Measurements from ENCODE around the gene ERVK3-1.
A peak's percentile ranks its signal among the peaks of the same experiment; 100 is the strongest.

Gene ERVK3-1

GRCh38 chr19:58361900-58362271 lies 56.7 kb downstream of the ERVK3-1 start:
- H3K36me3 ChIP-seq (ENCODE audit: control insufficient read depth, insufficient read depth, low read length): no peaks in the 10 kb centered on the region
- peaks cover 7% of the 10 kb centered on the region for H3K27me3 ChIP-seq (ENCODE audit: control insufficient read depth, insufficient read depth, low read length)
- H3K9ac ChIP-seq (ENCODE audit: low read length): peak overlapping the region; percentile 91
- peaks cover 6% of the 10 kb centered on the region for H3K4me1 ChIP-seq (ENCODE audit: control insufficient read depth, insufficient read depth, low read length)
- H3K9me3 ChIP-seq (ENCODE audit: control insufficient read depth, low read length): no peaks in the 10 kb centered on the region
- peak overlapping the region; percentile 96 for H3K4me3 ChIP-seq (ENCODE audit: low read length)

DNA sequence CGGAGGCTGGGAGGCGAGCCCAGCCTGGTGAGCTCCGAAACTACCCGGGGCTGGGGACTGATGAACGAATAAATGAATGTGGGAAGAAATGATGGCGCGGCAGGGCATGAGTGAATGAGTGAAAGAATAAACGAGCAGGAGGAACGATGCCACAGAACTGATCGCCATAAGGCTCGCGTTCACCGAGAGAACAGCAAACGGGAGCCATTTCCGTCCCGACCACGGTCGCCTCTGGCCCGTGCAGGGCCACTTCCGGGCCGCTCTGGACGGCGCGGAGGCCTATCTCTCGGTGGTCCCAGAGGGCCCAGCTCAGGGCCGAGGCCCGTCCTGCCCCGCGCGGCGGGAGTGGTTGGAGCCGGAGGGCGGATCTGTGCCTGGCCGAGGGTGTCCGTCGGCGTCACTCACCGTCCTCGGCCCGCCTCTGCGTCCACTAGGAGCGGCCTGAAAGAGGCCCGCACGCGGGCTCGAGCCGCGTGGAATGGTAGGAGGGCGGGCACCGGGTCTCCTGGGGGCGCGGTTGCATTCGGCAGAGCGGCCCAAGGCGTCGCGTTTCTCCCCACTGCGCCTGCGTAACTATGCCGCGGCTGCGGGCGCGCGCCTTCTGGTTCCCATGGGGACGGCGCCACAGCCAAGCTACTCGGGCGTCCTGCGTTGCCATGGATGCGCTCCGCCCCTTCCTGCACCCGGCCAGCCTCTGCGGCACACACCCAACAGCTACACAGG lies 57.3 kb downstream of the ERVK3-1 start, which contains the start of gene ZNF497:
ZNF497 (minus strand) TSS at position 480 of the 723 bp plus-strand sequence. CDS start 5,116 bp downstream, outside the sequence.
- peak within 1 kb of the TSS; percentile 96 for H3K4me3 ChIP-seq (ENCODE audit: low read length)
- H3K27me3 ChIP-seq (ENCODE audit: control insufficient read depth, insufficient read depth, low read length): peaks cover 4% of the 10 kb centered on the region
- no peaks in the 10 kb centered on the region for H3K9me3 ChIP-seq (ENCODE audit: control insufficient read depth, low read length)
- no peaks in the 10 kb centered on the region for H3K36me3 ChIP-seq (ENCODE audit: control insufficient read depth, insufficient read depth, low read length)
- H3K4me1 ChIP-seq (ENCODE audit: control insufficient read depth, insufficient read depth, low read length): peaks cover 6% of the 10 kb centered on the region
- peak within 1 kb of the TSS; percentile 91 for H3K9ac ChIP-seq (ENCODE audit: low read length)

DNA sequence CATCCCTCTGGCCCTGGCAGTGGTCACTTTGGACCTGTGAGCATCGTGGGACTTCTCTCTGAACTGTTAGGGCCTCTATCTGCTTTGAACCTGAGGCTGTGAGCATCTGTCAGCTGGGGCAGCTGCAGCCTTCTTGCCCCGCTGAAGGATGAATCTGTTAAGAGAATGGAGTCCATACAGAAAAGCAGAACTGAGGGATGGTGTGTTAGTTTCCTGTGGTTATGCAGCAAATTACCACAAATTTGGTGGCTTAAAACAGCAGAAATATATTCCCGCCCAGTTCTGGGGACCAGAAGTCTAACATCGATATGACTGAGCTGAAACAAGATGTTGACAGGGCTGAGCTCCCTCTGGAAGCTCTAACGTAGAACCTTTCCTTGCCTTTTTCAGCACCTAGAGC lies 59.0 kb downstream of the ERVK3-1 start:
- no peaks in the 10 kb centered on the region for H3K36me3 ChIP-seq (ENCODE audit: control insufficient read depth, insufficient read depth, low read length)
- H3K9ac ChIP-seq (ENCODE audit: low read length): no peak overlapping the region
- no peaks in the 10 kb centered on the region for H3K9me3 ChIP-seq (ENCODE audit: control insufficient read depth, low read length)
- H3K27me3 ChIP-seq (ENCODE audit: control insufficient read depth, insufficient read depth, low read length): no peaks in the 10 kb centered on the region
- no peak overlapping the region for H3K4me3 ChIP-seq (ENCODE audit: low read length)
- peaks cover 6% of the 10 kb centered on the region for H3K4me1 ChIP-seq (ENCODE audit: control insufficient read depth, insufficient read depth, low read length)
